B cell (primary cell): Measurements from ENCODE around the gene PKNOX2. TPM values are rescaled to one million over a fixed set of nuclear protein-coding genes. Genes with fewer than 3 reads are reported as not detected.

ENCODE experiments used
- ATAC-seq: fragments of 200-7000 bp; cut with Tn5 transposase; one replicate; pipeline ENCODE4 v1.10.0; 2021; ENCODE audit warnings: low read depth, mild to moderate bottlenecking, moderate number of reproducible peaks, moderate library complexity
- CTCF ChIA-PET: fragments of 350-600 bp; sonication (Branson Sonifier 250); formaldehyde crosslinking; loops from one replicate; lab custom pipeline; 2021; ENCODE audit warnings: antibody characterized with exemption, inconsistent platforms; lab: Charles Lee
- POLR2A ChIA-PET: fragments of 350-600 bp; sonication (Branson Sonifier 250); formaldehyde crosslinking; loops from one replicate; lab custom pipeline; 2021; ENCODE audit warnings: antibody characterized with exemption; lab: Charles Lee
- DNase-seq: peaks from one replicate; pipeline ENCODE4 v3.0.0; 2013
- H2AFZ ChIP-seq: 2 replicates; pipeline ENCODE4 v1.6.1; 2012; ENCODE audit warnings: mild to moderate bottlenecking, low read depth, low read length; ENCODE audit not compliant: insufficient read depth, poor library complexity, severe bottlenecking
- H3K27ac ChIP-seq, 2 donors: 1 replicate in 1 of 2; 2 replicates in 1 of 2; pipeline ENCODE4 v1.5.1; 2012 to 2013; ENCODE audit warnings: low read length in 2 of 2, mild to moderate bottlenecking in 2 of 2, moderate library complexity in 1 of 2
- H3K27me3 ChIP-seq, 4 experiments: fragments of 200-600 bp in 1 of 4; sonication (generic) in 1 of 4; replicated peaks in 1 of 4; 1 replicate in 2 of 4; 2 replicates in 2 of 4; pipeline versions ENCODE4 v1.6.1 to v1.7.0; 2013 to 2016; ENCODE audit warnings: low read length in 3 of 4, mild to moderate bottlenecking in 2 of 4, mixed read lengths in 1 of 4, moderate library complexity in 1 of 4; ENCODE audit not compliant: insufficient read depth in 4 of 4, control insufficient read depth in 3 of 4; ENCODE audit errors: control extremely low read depth in 1 of 4
- H3K36me3 ChIP-seq, 2 experiments: replicated peaks in 1 of 2; 1 replicate in 1 of 2; 2 replicates in 1 of 2; pipeline versions ENCODE4 v1.6.1 to v1.7.1; 2013; ENCODE audit warnings: low read length in 1 of 2; ENCODE audit not compliant: insufficient read depth in 2 of 2, control insufficient read depth in 1 of 2; ENCODE audit errors: control extremely low read depth in 1 of 2, extremely low read depth in 1 of 2
- H3K4me1 ChIP-seq, 2 donors: fragments of 200-600 bp in 1 of 2; sonication (generic) in 1 of 2; 1 replicate in 1 of 2; 2 replicates in 1 of 2; pipeline versions ENCODE4 v1.5.1 to v1.6.1; 2013 to 2017; ENCODE audit warnings: low read length in 2 of 2; ENCODE audit not compliant: control insufficient read depth in 2 of 2, insufficient read depth in 2 of 2
- H3K4me2 ChIP-seq: replicated peaks from 2 replicates; pipeline ENCODE3; 2012; ENCODE audit warnings: mild to moderate bottlenecking, low read depth, low read length; ENCODE audit not compliant: poor library complexity, severe bottlenecking
- H3K4me3 ChIP-seq, 5 experiments: fragments of 200-600 bp in 1 of 5; sonication (generic) in 1 of 5; 1 replicate in 3 of 5; 2 replicates in 2 of 5; pipeline versions ENCODE4 v1.5.1 to v1.7.0; 2011 to 2016; ENCODE audit warnings: low read length in 4 of 5, mild to moderate bottlenecking in 4 of 5, low read depth in 2 of 5, control low read depth in 1 of 5, moderate library complexity in 1 of 5; ENCODE audit not compliant: insufficient read depth in 1 of 5; ENCODE audit errors: control extremely low read depth in 1 of 5, extremely low read depth in 1 of 5
- H3K79me2 ChIP-seq: fragments of 200-600 bp; sonication (generic); one replicate; pipeline ENCODE4 v1.6.0; 2016; ENCODE audit warnings: low read length; ENCODE audit not compliant: control insufficient read depth, insufficient read depth
- H3K9ac ChIP-seq: fragments of 200-600 bp; sonication (generic); 2 replicates; pipeline ENCODE4 v1.6.1; 2017; ENCODE audit warnings: mild to moderate bottlenecking, low read length, moderate library complexity
- H3K9me3 ChIP-seq, 3 donors: one replicate each; pipeline versions ENCODE4 v1.6.1 to v1.7.1; 2013; ENCODE audit warnings: low read length in 2 of 3; ENCODE audit not compliant: control insufficient read depth in 2 of 3, insufficient read depth in 1 of 3; ENCODE audit errors: control extremely low read depth in 1 of 3
- H4K20me1 ChIP-seq: 2 replicates; pipeline ENCODE4 v1.6.0; 2012; ENCODE audit warnings: mild to moderate bottlenecking, low read length; ENCODE audit not compliant: insufficient read depth, control insufficient read depth, poor library complexity, severe bottlenecking
- H3K27ac Mint-ChIP-seq: one replicate; pipeline ENCODE4 v1.8.0; 2021; ENCODE audit warnings: mixed read lengths
- H3K27me3 Mint-ChIP-seq: one replicate; pipeline ENCODE4 v1.8.0; 2021; ENCODE audit warnings: mixed read lengths
- H3K4me1 Mint-ChIP-seq: one replicate; pipeline ENCODE4 v1.8.0; 2021; ENCODE audit warnings: mixed read lengths
- H3K4me3 Mint-ChIP-seq: one replicate; pipeline ENCODE4 v1.8.0; 2021; ENCODE audit warnings: mixed read lengths
- H3K9me3 Mint-ChIP-seq: one replicate; pipeline ENCODE4 v1.8.0; 2022; ENCODE audit warnings: mixed read lengths; ENCODE audit not compliant: insufficient read depth
- CTCF ChIP-seq: fragments of 200-600 bp; IDR thresholded peaks from one replicate; pipeline ENCODE4 v1.8.0; 2022; ENCODE audit warnings: antibody characterized with exemption, mild to moderate bottlenecking
- EZH2 ChIP-seq: IDR thresholded peaks from 2 replicates; pipeline ENCODE4 v1.6.1; 2012; ENCODE audit warnings: borderline replicate concordance, low read depth, mild to moderate bottlenecking, moderate library complexity, low read length; ENCODE audit not compliant: insufficient read depth, poor library complexity, severe bottlenecking
- WGBS: methylation state at CpG from one replicate; pipeline ENCODE4 v1.1.5; 2013; ENCODE audit warnings: missing lambda C conversion rate; ENCODE audit not compliant: insufficient coverage; 5-methylcytosine and 5-hydroxymethylcytosine counted together
- intact Hi-C: fragments of 100-400 bp; cut with micrococcal nuclease; formaldehyde crosslinking; loops from one replicate; pipeline ENCODE4 v1.10.0; 2022
- polyA plus RNA-seq: library from polyadenylated mRNA; depleted of rRNA; stranded (reverse); fragments of >200 nt; gene quantifications from 2 replicates; pipeline ENCODE4 v1.2.3, GENCODE V29; 2012
- total RNA-seq, 2 donors: library from RNA; stranded (reverse); fragments of 120-200 nt in 1 of 2; gene quantifications; 1 replicate in 1 of 2; 2 replicates in 1 of 2; pipeline versions ENCODE4 v1.2.3 to v1.2.4, GENCODE V29; 2013 to 2022

Gene PKNOX2
- total and polyA plus RNA-seq, 2 donors (not counting 1 experiment from before 2014, with no cell fraction given) = not detected

- H3K27ac ChIP-seq = no peak overlapping the region
- no peak overlapping the region for H3K9ac ChIP-seq
- H3K36me3 ChIP-seq = no peaks in the 10 kb centered on the region
- Mint-ChIP-seq H3K27me3 (peaks cover 34% of the 10 kb centered on the region), H3K27ac (no peak overlapping the region), H3K9me3 (peaks cover 3% of the 10 kb centered on the region), H3K4me1 (no peaks in the 10 kb centered on the region), H3K4me3 (no peak overlapping the region)
- TF ChIP-seq CTCF (no peak), EZH2 (no peak)
- no peaks in the 10 kb centered on the region for H4K20me1 ChIP-seq
- H3K27me3 ChIP-seq = no peaks in the 10 kb centered on the region
- ATAC-seq (no peak), DNase-seq (no peak)
- H3K4me2 ChIP-seq = no peak overlapping the region
- H3K79me2 ChIP-seq = no peaks in the 10 kb centered on the region
- CTCF ChIA-PET = no interaction called here
- H2AFZ ChIP-seq = no peak overlapping the region
- WGBS = 95% methylated on average over 24 of the region's 24 CpGs
- H3K9me3 ChIP-seq = peaks cover 0 to 4% (median 0%) of the 10 kb centered on the region in 3 donors
- no peaks in the 10 kb centered on the region for H3K4me1 ChIP-seq
- no peak overlapping the region for H3K4me3 ChIP-seq
- POLR2A ChIA-PET = no interaction called here
- intact Hi-C loops = no loop called here
Measured at GRCh38 chr11:125236072-125236825, 71.7 kb downstream of the PKNOX2 start.
